MM.1S (cell line): ENCODE measurements around the gene JAG2.

Experiments used
- DNase-seq: peaks from one replicate; pipeline ENCODE4 v3.0.0-alpha.2; 2015
- H2AFZ ChIP-seq: fragments of 300-600 bp; sonication (generic); 2 replicates; pipeline ENCODE4 v1.6.0; 2016; ENCODE audit warnings: antibody characterized with exemption, low read length
- H3F3A ChIP-seq: fragments of 300-600 bp; sonication (generic); 2 replicates; pipeline ENCODE4 v1.6.1; 2016; ENCODE audit warnings: mild to moderate bottlenecking, antibody characterized with exemption, low read length, moderate library complexity, mixed read lengths; ENCODE audit not compliant: insufficient read depth
- H3K27ac ChIP-seq: fragments of 300-600 bp; sonication (generic); 2 replicates; pipeline ENCODE4 v1.5.1; 2016; ENCODE audit warnings: mild to moderate bottlenecking, low read length
- H3K27me3 ChIP-seq: fragments of 300-600 bp; sonication (generic); replicated peaks from 2 replicates; pipeline ENCODE4 v1.6.0; 2016; ENCODE audit warnings: low read length; ENCODE audit not compliant: insufficient read depth
- H3K36me3 ChIP-seq: fragments of 300-600 bp; sonication (generic); replicated peaks from 2 replicates; pipeline ENCODE4 v1.6.1; 2016; ENCODE audit warnings: mild to moderate bottlenecking, low read length, mixed read lengths; ENCODE audit not compliant: insufficient read depth
- H3K4me1 ChIP-seq: fragments of 300-600 bp; sonication (generic); 2 replicates; pipeline ENCODE4 v1.6.1; 2016; ENCODE audit warnings: low read length, mixed read lengths
- H3K4me2 ChIP-seq: fragments of 300-600 bp; sonication (generic); 2 replicates; pipeline ENCODE4 v1.6.0; 2016; ENCODE audit warnings: low read depth, low read length
- H3K4me3 ChIP-seq: fragments of 300-600 bp; sonication (generic); 2 replicates; pipeline ENCODE4 v1.5.1; 2016; ENCODE audit warnings: low read length, mixed read lengths
- H3K79me2 ChIP-seq: fragments of 300-600 bp; sonication (generic); 2 replicates; pipeline ENCODE4 v1.6.1; 2016; ENCODE audit warnings: mixed run types, low read length, mixed read lengths
- H3K9ac ChIP-seq: fragments of 300-600 bp; sonication (generic); 2 replicates; pipeline ENCODE4 v1.6.1; 2016; ENCODE audit warnings: low read length, mixed read lengths
- H3K9me2 ChIP-seq: fragments of 300-600 bp; sonication (generic); replicated peaks from 2 replicates; pipeline ENCODE4 v1.6.1; 2016; ENCODE audit warnings: mild to moderate bottlenecking, low read length, mixed read lengths; ENCODE audit not compliant: insufficient read depth
- H3K9me3 ChIP-seq: fragments of 300-600 bp; sonication (generic); replicated peaks from 2 replicates; pipeline ENCODE4 v1.6.1; 2016; ENCODE audit warnings: mild to moderate bottlenecking, low read length, mixed read lengths; ENCODE audit not compliant: insufficient read depth
- H4K20me1 ChIP-seq: fragments of 300-600 bp; sonication (generic); 2 replicates; pipeline ENCODE4 v1.6.1; 2016; ENCODE audit warnings: mild to moderate bottlenecking, low read length, moderate library complexity, mixed read lengths; ENCODE audit not compliant: insufficient read depth
- EZH2 ChIP-seq: fragments of 300-600 bp; sonication (generic); optimal IDR thresholded peaks from 2 replicates; pipeline ENCODE3; 2017; ENCODE audit warnings: low read depth, mild to moderate bottlenecking, antibody characterized with exemption, low read length, mixed read lengths
- EZH2phosphoT487 ChIP-seq: fragments of 300-600 bp; sonication (generic); IDR thresholded peaks from 2 replicates; pipeline ENCODE4 v1.6.1; 2018; ENCODE audit warnings: antibody characterized with exemption, low read length
- TF ChIP-seq, protein P1 (sequence below): fragments of 300-600 bp; sonication (generic); IDR thresholded peaks from 2 replicates; pipeline ENCODE4 v1.5.1; 2016; ENCODE audit warnings: antibody characterized with exemption, low read length, mixed read lengths

JAG2 gene

GRCh38 chr14:105165761-105166485 is 2.7 kb downstream of the JAG2 start:
- no peaks in the 10 kb centered on the region for H3K4me1 ChIP-seq
- DNase-seq = no peak
- H3K4me3 ChIP-seq = no peak overlapping the region
- peaks cover 12% of the 10 kb centered on the region; the same call in 1 of the 2 replicates for H3K27me3 ChIP-seq
- no peaks in the 10 kb centered on the region for H3F3A ChIP-seq
- H3K4me2 ChIP-seq = no peak overlapping the region
- no peaks in the 10 kb centered on the region for H4K20me1 ChIP-seq
- no peak overlapping the region for H3K27ac ChIP-seq
- TF ChIP-seq, protein P1, sequence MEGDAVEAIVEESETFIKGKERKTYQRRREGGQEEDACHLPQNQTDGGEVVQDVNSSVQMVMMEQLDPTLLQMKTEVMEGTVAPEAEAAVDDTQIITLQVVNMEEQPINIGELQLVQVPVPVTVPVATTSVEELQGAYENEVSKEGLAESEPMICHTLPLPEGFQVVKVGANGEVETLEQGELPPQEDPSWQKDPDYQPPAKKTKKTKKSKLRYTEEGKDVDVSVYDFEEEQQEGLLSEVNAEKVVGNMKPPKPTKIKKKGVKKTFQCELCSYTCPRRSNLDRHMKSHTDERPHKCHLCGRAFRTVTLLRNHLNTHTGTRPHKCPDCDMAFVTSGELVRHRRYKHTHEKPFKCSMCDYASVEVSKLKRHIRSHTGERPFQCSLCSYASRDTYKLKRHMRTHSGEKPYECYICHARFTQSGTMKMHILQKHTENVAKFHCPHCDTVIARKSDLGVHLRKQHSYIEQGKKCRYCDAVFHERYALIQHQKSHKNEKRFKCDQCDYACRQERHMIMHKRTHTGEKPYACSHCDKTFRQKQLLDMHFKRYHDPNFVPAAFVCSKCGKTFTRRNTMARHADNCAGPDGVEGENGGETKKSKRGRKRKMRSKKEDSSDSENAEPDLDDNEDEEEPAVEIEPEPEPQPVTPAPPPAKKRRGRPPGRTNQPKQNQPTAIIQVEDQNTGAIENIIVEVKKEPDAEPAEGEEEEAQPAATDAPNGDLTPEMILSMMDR = no peak
- TF ChIP-seq EZH2phosphoT487 (no peak), EZH2 (no peak)
- no peaks in the 10 kb centered on the region for H3K36me3 ChIP-seq
- no peaks in the 10 kb centered on the region for H3K79me2 ChIP-seq
- H3K9me2 ChIP-seq = no peaks in the 10 kb centered on the region
- H3K9ac ChIP-seq = no peak overlapping the region
- no peaks in the 10 kb centered on the region for H3K9me3 ChIP-seq
- no peak overlapping the region for H2AFZ ChIP-seq

DNA sequence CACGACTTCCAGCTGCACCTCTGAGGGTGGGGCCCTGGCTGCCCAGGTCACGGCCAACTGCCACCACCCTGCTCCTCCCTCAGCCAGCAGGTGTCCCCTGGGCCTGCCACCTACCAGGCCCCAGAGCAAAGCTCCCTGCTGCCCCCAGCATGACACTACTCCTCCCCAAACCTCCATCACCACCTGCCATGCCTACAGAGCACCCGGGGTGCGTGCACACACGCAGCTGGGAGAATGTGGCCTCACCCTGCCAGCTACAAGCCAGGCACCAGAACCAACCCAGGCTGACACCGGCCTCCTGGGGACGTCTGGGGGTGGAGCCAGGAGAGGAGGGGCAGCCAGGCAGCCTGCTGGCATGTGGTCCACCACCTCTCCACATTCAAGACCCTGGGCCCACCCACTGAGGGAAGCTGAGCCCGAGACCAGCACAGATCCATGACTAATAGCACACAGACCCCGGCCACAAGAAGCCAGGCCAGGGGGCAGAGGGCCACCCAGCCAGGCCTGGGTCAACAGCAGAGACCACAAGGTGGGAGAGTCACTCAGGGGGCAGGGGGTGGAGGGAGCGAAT is 3.4 kb downstream of the JAG2 start:
- Histone ChIP-seq H3K27me3 (peaks cover 12% of the 10 kb centered on the region; the same call in 1 of the 2 replicates), H3K4me2 (no peak overlapping the region), H3K9me2 (no peaks in the 10 kb centered on the region), H4K20me1 (no peaks in the 10 kb centered on the region), H3F3A (no peaks in the 10 kb centered on the region), H3K36me3 (no peaks in the 10 kb centered on the region), H2AFZ (no peak overlapping the region), H3K27ac (no peak overlapping the region), H3K79me2 (no peaks in the 10 kb centered on the region), H3K4me1 (no peaks in the 10 kb centered on the region), H3K9ac (no peak overlapping the region), H3K9me3 (no peaks in the 10 kb centered on the region), H3K4me3 (no peak overlapping the region)
- no peak for DNase-seq
- no peak for TF ChIP-seq EZH2phosphoT487
- TF ChIP-seq, protein P1 = no peak
- TF ChIP-seq EZH2 = no peak

- no peaks in the 10 kb centered on the region for H3K36me3 ChIP-seq
- no peak overlapping the region for H3K4me2 ChIP-seq
- no peak overlapping the region for H2AFZ ChIP-seq
- H3K27me3 ChIP-seq = no peaks in the 10 kb centered on the region
- H3K27ac ChIP-seq = no peak overlapping the region
- TF ChIP-seq EZH2 (no peak), EZH2phosphoT487 (no peak)
- TF ChIP-seq, protein P1 = no peak
- DNase-seq = no peak
- no peaks in the 10 kb centered on the region for H4K20me1 ChIP-seq
- H3K9ac ChIP-seq = no peak overlapping the region
- no peaks in the 10 kb centered on the region for H3F3A ChIP-seq
- no peaks in the 10 kb centered on the region for H3K79me2 ChIP-seq
- no peaks in the 10 kb centered on the region for H3K4me1 ChIP-seq
- no peak overlapping the region for H3K4me3 ChIP-seq
- no peaks in the 10 kb centered on the region for H3K9me3 ChIP-seq
- H3K9me2 ChIP-seq = no peaks in the 10 kb centered on the region
Observed at GRCh38 chr14:105163040-105163742, 5.4 kb downstream of the JAG2 start.
